AG10803 (cell line): ENCODE data around the gene KCNG1.
A peak's percentile ranks its signal among the peaks of the same experiment; 100 is the strongest.

Experiments
- DNase-seq: peaks from one replicate; pipeline ENCODE4 v3.0.0; 2010; ENCODE audit warnings: low read depth
- H3K4me3 ChIP-seq: 2 replicates; pipeline ENCODE4 v1.5.1; 2011; ENCODE audit warnings: mild to moderate bottlenecking, low read length, control low read depth
- CTCF ChIP-seq: conservative IDR thresholded peaks from 2 replicates; pipeline ENCODE4 v1.5.1; 2011; ENCODE audit warnings: mild to moderate bottlenecking, low read length, control low read depth, inconsistent platforms

The KCNG1 gene

GRCh38 chr20:51044796-51045195 is 21.9 kb upstream of the KCNG1 start:
- DNase-seq: no peak
- H3K4me3 ChIP-seq: no peak overlapping the region
- TF ChIP-seq CTCF: no peak

GRCh38 chr20:51043811-51044210 is 20.9 kb upstream of the KCNG1 start:
- TF ChIP-seq CTCF: no peak
- H3K4me3 ChIP-seq: no peak overlapping the region
- DNase-seq: peak; percentile 63

- H3K4me3 ChIP-seq: no peak overlapping the region
- DNase-seq: no peak
- peak; percentile 31 for TF ChIP-seq CTCF
Measured at GRCh38 chr20:51042657-51043247, 19.8 kb upstream of the KCNG1 start.

GRCh38 chr20:51042064-51042463 is 19.2 kb upstream of the KCNG1 start:
- H3K4me3 ChIP-seq: no peak overlapping the region
- no peak for DNase-seq
- no peak for TF ChIP-seq CTCF

- TF ChIP-seq CTCF: no peak
- H3K4me3 ChIP-seq: no peak overlapping the region
- no peak for DNase-seq
Measured at GRCh38 chr20:51037532-51038115, 14.7 kb upstream of the KCNG1 start.

GRCh38 chr20:51036827-51037531 is 14.1 kb upstream of the KCNG1 start:
- no peak for TF ChIP-seq CTCF
- H3K4me3 ChIP-seq: no peak overlapping the region
- DNase-seq: peak; percentile 23

GRCh38 chr20:51036226-51036625 is 13.3 kb upstream of the KCNG1 start:
- no peak for TF ChIP-seq CTCF
- peak; percentile 63 for DNase-seq
- no peak overlapping the region for H3K4me3 ChIP-seq
